ENCODE measurements around the gene AK8.

Gene AK8

DNA sequence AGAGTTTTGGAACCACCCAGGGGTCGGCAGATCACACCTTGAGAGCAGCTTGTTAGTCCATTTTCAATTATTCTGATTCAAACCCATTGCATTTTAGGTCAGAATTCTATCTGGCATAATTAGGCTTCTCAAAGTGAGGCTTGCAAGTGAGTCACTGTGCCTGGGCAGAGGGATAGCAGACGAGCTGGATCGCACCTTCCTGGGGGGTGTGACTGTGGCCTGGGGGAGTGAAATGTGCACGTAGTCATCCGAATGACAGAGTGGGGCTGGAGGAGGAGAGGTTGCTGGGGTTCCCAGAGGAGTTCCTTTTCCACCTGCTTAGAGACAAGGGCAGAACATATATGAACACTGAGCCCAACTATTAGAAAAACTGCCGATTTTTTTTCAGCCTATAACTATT lies 32.3 kb upstream of the AK8 start:
- no peak overlapping the region for H2AFZ ChIP-seq (ENCODE audit: low read length)
- H3K27me3 ChIP-seq (ENCODE audit: insufficient read depth, low read length) = no peaks in the 10 kb centered on the region
- no peaks in the 10 kb centered on the region for H3K79me2 ChIP-seq (ENCODE audit: insufficient read depth, low read length)
- H3K36me3 ChIP-seq (ENCODE audit: insufficient read depth, low read length) = peaks cover 38% of the 10 kb centered on the region
- H3K4me2 ChIP-seq (ENCODE audit: low read length) = no peak overlapping the region
- no peak overlapping the region for H3K27ac ChIP-seq (ENCODE audit: low read depth, low read length, poor library complexity, severe bottlenecking)
- no peak overlapping the region for H3K4me3 ChIP-seq (ENCODE audit: low read depth, low read length, poor library complexity, severe bottlenecking)
- no peaks in the 10 kb centered on the region for H3F3A ChIP-seq (ENCODE audit: insufficient read depth, low read length)
- H3K9me3 ChIP-seq (ENCODE audit: low read length) = no peaks in the 10 kb centered on the region
- H3K9me2 ChIP-seq (ENCODE audit: low read depth, low read length) = no peaks in the 10 kb centered on the region
- H3K4me1 ChIP-seq (ENCODE audit: insufficient read depth, low read length, severe bottlenecking) = no peaks in the 10 kb centered on the region
- H3K9ac ChIP-seq (ENCODE audit: low read length) = no peak overlapping the region
- no peaks in the 10 kb centered on the region for H4K20me1 ChIP-seq (ENCODE audit: insufficient read depth, low read length)
- TF ChIP-seq EZH2 (IDR thresholded peaks at IDR 0.05; ENCODE audit: borderline replicate concordance, low read length) = no peak
- TF ChIP-seq, protein P1, sequence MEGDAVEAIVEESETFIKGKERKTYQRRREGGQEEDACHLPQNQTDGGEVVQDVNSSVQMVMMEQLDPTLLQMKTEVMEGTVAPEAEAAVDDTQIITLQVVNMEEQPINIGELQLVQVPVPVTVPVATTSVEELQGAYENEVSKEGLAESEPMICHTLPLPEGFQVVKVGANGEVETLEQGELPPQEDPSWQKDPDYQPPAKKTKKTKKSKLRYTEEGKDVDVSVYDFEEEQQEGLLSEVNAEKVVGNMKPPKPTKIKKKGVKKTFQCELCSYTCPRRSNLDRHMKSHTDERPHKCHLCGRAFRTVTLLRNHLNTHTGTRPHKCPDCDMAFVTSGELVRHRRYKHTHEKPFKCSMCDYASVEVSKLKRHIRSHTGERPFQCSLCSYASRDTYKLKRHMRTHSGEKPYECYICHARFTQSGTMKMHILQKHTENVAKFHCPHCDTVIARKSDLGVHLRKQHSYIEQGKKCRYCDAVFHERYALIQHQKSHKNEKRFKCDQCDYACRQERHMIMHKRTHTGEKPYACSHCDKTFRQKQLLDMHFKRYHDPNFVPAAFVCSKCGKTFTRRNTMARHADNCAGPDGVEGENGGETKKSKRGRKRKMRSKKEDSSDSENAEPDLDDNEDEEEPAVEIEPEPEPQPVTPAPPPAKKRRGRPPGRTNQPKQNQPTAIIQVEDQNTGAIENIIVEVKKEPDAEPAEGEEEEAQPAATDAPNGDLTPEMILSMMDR (IDR thresholded peaks at IDR 0.05; ENCODE audit: low read length) = no peak

DNA sequence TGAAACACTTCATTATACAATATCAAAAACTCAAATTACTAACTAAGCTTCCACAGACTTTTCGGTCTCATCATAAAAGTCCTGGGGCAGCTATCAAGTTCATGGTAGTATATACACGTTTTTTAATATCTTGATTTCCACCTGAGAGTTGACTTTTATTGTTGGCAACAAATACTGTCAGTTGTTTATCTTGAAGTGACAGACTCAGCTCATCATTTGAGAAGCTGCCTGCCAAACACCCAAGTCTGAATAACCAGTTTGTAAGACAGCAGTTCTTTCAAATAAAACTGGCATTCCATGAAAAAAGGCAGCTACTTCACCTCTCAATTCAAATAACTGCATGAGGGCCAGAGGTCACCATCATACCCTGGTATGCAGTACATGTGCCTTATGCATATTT lies 31.2 kb upstream of the AK8 start:
- Histone ChIP-seq H2AFZ (ENCODE audit: low read length) (no peak overlapping the region), H3K36me3 (ENCODE audit: insufficient read depth, low read length) (peaks cover 38% of the 10 kb centered on the region), H3K79me2 (ENCODE audit: insufficient read depth, low read length) (no peaks in the 10 kb centered on the region), H3K4me2 (ENCODE audit: low read length) (no peak overlapping the region), H4K20me1 (ENCODE audit: insufficient read depth, low read length) (no peaks in the 10 kb centered on the region), H3K4me3 (ENCODE audit: low read depth, low read length, poor library complexity, severe bottlenecking) (no peak overlapping the region), H3K9me3 (ENCODE audit: low read length) (no peaks in the 10 kb centered on the region), H3K9ac (ENCODE audit: low read length) (no peak overlapping the region), H3K27me3 (ENCODE audit: insufficient read depth, low read length) (no peaks in the 10 kb centered on the region), H3K9me2 (ENCODE audit: low read depth, low read length) (no peaks in the 10 kb centered on the region), H3K4me1 (ENCODE audit: insufficient read depth, low read length, severe bottlenecking) (no peaks in the 10 kb centered on the region), H3K27ac (ENCODE audit: low read depth, low read length, poor library complexity, severe bottlenecking) (no peak overlapping the region), H3F3A (ENCODE audit: insufficient read depth, low read length) (no peaks in the 10 kb centered on the region)
- TF ChIP-seq, protein P1 (IDR thresholded peaks at IDR 0.05; ENCODE audit: low read length) = no peak
- no peak for TF ChIP-seq EZH2 (IDR thresholded peaks at IDR 0.05; ENCODE audit: borderline replicate concordance, low read length)

DNA sequence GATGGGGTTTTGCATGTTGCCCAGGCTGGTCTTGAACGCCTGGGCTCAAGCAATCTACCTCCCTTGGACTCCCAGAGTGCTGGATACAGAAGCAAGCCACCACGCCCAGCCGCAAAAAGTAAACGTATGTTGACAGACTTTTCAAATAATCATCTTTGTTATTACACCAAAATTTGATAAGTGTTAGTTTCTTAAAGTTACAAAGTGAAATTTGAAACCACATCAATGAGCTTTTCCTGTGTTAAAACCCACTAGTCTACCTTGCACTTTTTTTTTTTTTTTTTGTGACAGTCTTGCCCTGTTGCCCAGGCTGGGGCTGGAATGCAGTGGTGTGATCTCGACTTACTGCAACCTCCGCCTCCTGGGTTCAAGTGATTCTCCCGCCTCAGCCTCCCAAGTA lies 30.6 kb upstream of the AK8 start:
- no peaks in the 10 kb centered on the region for H3K9me3 ChIP-seq (ENCODE audit: low read length)
- no peak overlapping the region for H3K4me2 ChIP-seq (ENCODE audit: low read length)
- no peak overlapping the region for H3K27ac ChIP-seq (ENCODE audit: low read depth, low read length, poor library complexity, severe bottlenecking)
- H3K27me3 ChIP-seq (ENCODE audit: insufficient read depth, low read length) = no peaks in the 10 kb centered on the region
- no peaks in the 10 kb centered on the region for H4K20me1 ChIP-seq (ENCODE audit: insufficient read depth, low read length)
- TF ChIP-seq EZH2 (IDR thresholded peaks at IDR 0.05; ENCODE audit: borderline replicate concordance, low read length) = no peak
- TF ChIP-seq, protein P1 (IDR thresholded peaks at IDR 0.05; ENCODE audit: low read length) = no peak
- no peak overlapping the region for H3K9ac ChIP-seq (ENCODE audit: low read length)
- no peaks in the 10 kb centered on the region for H3K4me1 ChIP-seq (ENCODE audit: insufficient read depth, low read length, severe bottlenecking)
- H3K9me2 ChIP-seq (ENCODE audit: low read depth, low read length) = no peaks in the 10 kb centered on the region
- peaks cover 38% of the 10 kb centered on the region for H3K36me3 ChIP-seq (ENCODE audit: insufficient read depth, low read length)
- H3K4me3 ChIP-seq (ENCODE audit: low read depth, low read length, poor library complexity, severe bottlenecking) = no peak overlapping the region
- H2AFZ ChIP-seq (ENCODE audit: low read length) = no peak overlapping the region
- no peaks in the 10 kb centered on the region for H3K79me2 ChIP-seq (ENCODE audit: insufficient read depth, low read length)
- H3F3A ChIP-seq (ENCODE audit: insufficient read depth, low read length) = no peaks in the 10 kb centered on the region

All from OCI-LY1 (cell line).